Renal pelvis (tissue), 4 donors: ENCODE measurements around the gene SLC12A7. TPM values are rescaled to one million over a fixed set of nuclear protein-coding genes. Genes with fewer than 3 reads are reported as not detected.

Source experiments
- DNase-seq: peaks from one replicate; pipeline ENCODE4 v3.0.0-alpha.2; 2013
- polyA plus RNA-seq, 3 donors: library from polyadenylated mRNA; unstranded; fragments of 120-200 nt; gene quantifications; one replicate each; pipeline ENCODE4 v1.2.1, GENCODE V29; 2013; ENCODE audit not compliant: insufficient read length in 3 of 3

The SLC12A7 gene
- polyA plus RNA-seq, 3 donors, result 41.3 to 50.2 (median 44.3) TPM

GRCh38 chr5:1112596-1113331 is 901 bp upstream of the SLC12A7 start:
- DNase-seq, result no peak

GRCh38 chr5:1111241-1111726 is 579 bp downstream of the SLC12A7 start:
- no peak for DNase-seq

GRCh38 chr5:1110307-1111240 is 1.3 kb downstream of the SLC12A7 start:
- DNase-seq, result no peak

GRCh38 chr5:1109542-1110306 is 2.1 kb downstream of the SLC12A7 start:
- DNase-seq, result no peak

GRCh38 chr5:1108865-1109174 is 3.0 kb downstream of the SLC12A7 start:
- DNase-seq, result no peak

- DNase-seq, result no peak
These were observed 3.6 kb downstream of the SLC12A7 start for GRCh38 chr5:1108023-1108864.

GRCh38 chr5:1107167-1108022 is 4.5 kb downstream of the SLC12A7 start:
- DNase-seq, result no peak

GRCh38 chr5:1106385-1107166 is 5.3 kb downstream of the SLC12A7 start:
- DNase-seq, result no peak

GRCh38 chr5:1105350-1106265 is 6.3 kb downstream of the SLC12A7 start:
- no peak for DNase-seq

- no peak for DNase-seq
These were observed 7.4 kb downstream of the SLC12A7 start for GRCh38 chr5:1104327-1105006.

GRCh38 chr5:1103505-1104326 is 8.1 kb downstream of the SLC12A7 start:
- DNase-seq, result no peak

GRCh38 chr5:1103093-1103492 is 8.8 kb downstream of the SLC12A7 start:
- no peak for DNase-seq

- DNase-seq, result no peak
These were observed 9.7 kb downstream of the SLC12A7 start for GRCh38 chr5:1101961-1102713.

GRCh38 chr5:1100664-1101574 is 10.9 kb downstream of the SLC12A7 start:
- DNase-seq, result no peak
